Thymus (tissue), 11 donors: ENCODE data around the gene ADM2. TPM values are rescaled to one million over a fixed set of nuclear protein-coding genes. Genes with fewer than 3 reads are reported as not detected.

Experiments
- DNase-seq, 9 donors: peaks; one replicate each; pipeline ENCODE4 v3.0.0-alpha.2; 2013; ENCODE audit warnings: low spot score in 9 of 9, low read depth in 6 of 9, missing footprints in 1 of 9
- H3K27ac ChIP-seq, 2 donors: one replicate each; pipeline ENCODE4 v1.5.1; 2013; ENCODE audit warnings: control low read depth in 1 of 2, low read depth in 1 of 2, low read length in 1 of 2, mild to moderate bottlenecking in 1 of 2, moderate library complexity in 1 of 2
- H3K27me3 ChIP-seq, 2 donors: one replicate each; pipeline ENCODE4 v1.5.1; 2013; ENCODE audit warnings: low read length in 1 of 2; ENCODE audit not compliant: control insufficient read depth in 2 of 2, insufficient read depth in 1 of 2
- H3K36me3 ChIP-seq, 2 donors: one replicate each; pipeline ENCODE4 v1.5.1; 2013; ENCODE audit warnings: low read length in 1 of 2, mild to moderate bottlenecking in 1 of 2, moderate library complexity in 1 of 2; ENCODE audit not compliant: control insufficient read depth in 2 of 2, insufficient read depth in 2 of 2
- H3K4me1 ChIP-seq, 2 donors: one replicate each; pipeline ENCODE4 v1.5.1; 2013; ENCODE audit warnings: low read length in 2 of 2; ENCODE audit not compliant: control insufficient read depth in 2 of 2, insufficient read depth in 2 of 2
- H3K4me3 ChIP-seq, 2 donors: one replicate each; pipeline ENCODE4 v1.5.1; 2013; ENCODE audit warnings: low read length in 2 of 2, control low read depth in 1 of 2, mild to moderate bottlenecking in 1 of 2
- H3K9me3 ChIP-seq, 2 donors: one replicate each; pipeline ENCODE4 v1.5.1; 2013; ENCODE audit warnings: low read length in 1 of 2, mild to moderate bottlenecking in 1 of 2; ENCODE audit not compliant: control insufficient read depth in 2 of 2, insufficient read depth in 1 of 2
- WGBS: extraction: QIAGEN DNeasy Blood & Tissue Kit; methylation state at CpG from one replicate; pipeline ENCODE4 v1.1.7; 2013; 5-methylcytosine and 5-hydroxymethylcytosine counted together
- polyA plus RNA-seq: library from polyadenylated mRNA; stranded (reverse); fragments of 200-250 nt; gene quantifications from one replicate; pipeline ENCODE4 v1.2.3, GENCODE V29; 2013
- total RNA-seq: library from RNA; stranded (reverse); fragments of 120-200 nt; gene quantifications from one replicate; pipeline ENCODE4 v1.2.4, GENCODE V29; 2013
- donor health status: healthy.

Gene ADM2
- total and polyA plus RNA-seq, 2 donors: 1.4 to 1.5 TPM

GRCh38 chr22:50454556-50455075 is 26.7 kb upstream of the ADM2 start:
- H3K27me3 ChIP-seq: no peaks in the 10 kb centered on the region
- H3K27ac ChIP-seq: no peak overlapping the region
- H3K9me3 ChIP-seq: no peaks in the 10 kb centered on the region
- peaks cover 86 to 90% of the 10 kb centered on the region in 2 donors for H3K36me3 ChIP-seq
- H3K4me1 ChIP-seq: peaks cover 0 to 4% of the 10 kb centered on the region in 2 donors
- H3K4me3 ChIP-seq: no peak overlapping the region
- no peak for DNase-seq
- 97% methylated on average over 27 of the region's 27 CpGs for WGBS

GRCh38 chr22:50455201-50455600 is 26.1 kb upstream of the ADM2 start:
- H3K4me1 ChIP-seq: no peaks in the 10 kb centered on the region
- no peaks in the 10 kb centered on the region for H3K27me3 ChIP-seq
- H3K9me3 ChIP-seq: no peaks in the 10 kb centered on the region
- peaks cover 86 to 90% of the 10 kb centered on the region in 2 donors for H3K36me3 ChIP-seq
- 98% methylated on average over 18 of the region's 18 CpGs for WGBS
- no peak overlapping the region for H3K27ac ChIP-seq
- DNase-seq: no peak
- H3K4me3 ChIP-seq: no peak overlapping the region

GRCh38 chr22:50456026-50456425 is 25.3 kb upstream of the ADM2 start:
- H3K27me3 ChIP-seq: no peaks in the 10 kb centered on the region
- H3K4me3 ChIP-seq: no peak overlapping the region
- no peak overlapping the region for H3K27ac ChIP-seq
- H3K36me3 ChIP-seq: peaks cover 90 to 92% of the 10 kb centered on the region in 2 donors
- WGBS: 97% methylated on average over 11 of the region's 11 CpGs
- no peaks in the 10 kb centered on the region for H3K9me3 ChIP-seq
- no peaks in the 10 kb centered on the region for H3K4me1 ChIP-seq
- DNase-seq: no peak

- Histone ChIP-seq H3K9me3 (no peaks in the 10 kb centered on the region), H3K4me3 (no peak overlapping the region), H3K36me3 (peaks cover 92% of the 10 kb centered on the region in 2 donors), H3K27me3 (no peaks in the 10 kb centered on the region), H3K4me1 (no peaks in the 10 kb centered on the region), H3K27ac (no peak overlapping the region)
- WGBS: 94% methylated on average over 34 of the region's 34 CpGs
- DNase-seq: no peak
These were observed 24.7 kb upstream of the ADM2 start for GRCh38 chr22:50456466-50457234.

GRCh38 chr22:50459016-50459415 is 22.3 kb upstream of the ADM2 start:
- no peaks in the 10 kb centered on the region for H3K4me1 ChIP-seq
- H3K4me3 ChIP-seq: no peak overlapping the region
- H3K9me3 ChIP-seq: no peaks in the 10 kb centered on the region
- no peak for DNase-seq
- 97% methylated on average over 22 of the region's 22 CpGs for WGBS
- H3K27me3 ChIP-seq: no peaks in the 10 kb centered on the region
- no peak overlapping the region for H3K27ac ChIP-seq
- H3K36me3 ChIP-seq: peaks cover 97 to 100% of the 10 kb centered on the region in 2 donors

- peaks cover 97 to 100% of the 10 kb centered on the region in 2 donors for H3K36me3 ChIP-seq
- WGBS: 98% methylated on average over 41 of the region's 41 CpGs
- H3K9me3 ChIP-seq: no peaks in the 10 kb centered on the region
- no peaks in the 10 kb centered on the region for H3K4me1 ChIP-seq
- no peaks in the 10 kb centered on the region for H3K27me3 ChIP-seq
- H3K27ac ChIP-seq: no peak overlapping the region
- no peak for DNase-seq
- H3K4me3 ChIP-seq: no peak overlapping the region
These were observed 21.7 kb upstream of the ADM2 start for GRCh38 chr22:50459496-50460140.

GRCh38 chr22:50460938-50461337 is 20.4 kb upstream of the ADM2 start:
- no peak overlapping the region for H3K4me3 ChIP-seq
- WGBS: 96% methylated on average over 17 of the region's 17 CpGs
- H3K27ac ChIP-seq: no peak overlapping the region
- no peaks in the 10 kb centered on the region for H3K27me3 ChIP-seq
- no peaks in the 10 kb centered on the region for H3K4me1 ChIP-seq
- H3K9me3 ChIP-seq: no peaks in the 10 kb centered on the region
- peaks cover 97 to 100% of the 10 kb centered on the region in 2 donors for H3K36me3 ChIP-seq
- no peak for DNase-seq

GRCh38 chr22:50461536-50461935 is 19.8 kb upstream of the ADM2 start:
- Histone ChIP-seq H3K36me3 (peaks cover 98 to 100% of the 10 kb centered on the region in 2 donors), H3K27ac (no peak overlapping the region), H3K4me3 (no peak overlapping the region), H3K9me3 (no peaks in the 10 kb centered on the region), H3K4me1 (peaks cover 0 to 3% of the 10 kb centered on the region in 2 donors), H3K27me3 (no peaks in the 10 kb centered on the region)
- WGBS: 98% methylated on average over 26 of the region's 26 CpGs
- DNase-seq: no peak

- no peaks in the 10 kb centered on the region for H3K27me3 ChIP-seq
- no peak overlapping the region for H3K4me3 ChIP-seq
- DNase-seq: no peak
- H3K36me3 ChIP-seq: peaks cover 98 to 100% of the 10 kb centered on the region in 2 donors
- WGBS: 98% methylated on average over 30 of the region's 30 CpGs
- peaks cover 0 to 8% of the 10 kb centered on the region in 2 donors for H3K4me1 ChIP-seq
- no peaks in the 10 kb centered on the region for H3K9me3 ChIP-seq
- no peak overlapping the region for H3K27ac ChIP-seq
These were observed 19.3 kb upstream of the ADM2 start for GRCh38 chr22:50461979-50462540.
